Hematopoietic multipotent progenitor cell treated with erythropoietin and hydrocortisone succinate and interleukin-3 and kit ligand, for 15 days (in vitro differentiated cells): Measurements from ENCODE around the gene MLF2.
A peak's percentile ranks its signal among the peaks of the same experiment; 100 is the strongest.
"Not testable (repeated sequence)": the region's sequence is repeated elsewhere in the genome, so short reads cannot be mapped to it uniquely, and the experiment has no call there.

Source experiments
- DNase-seq: peaks from one replicate; pipeline ENCODE4 v3.0.0-alpha.2; 2015; ENCODE audit warnings: low spot score

The MLF2 gene

DNA sequence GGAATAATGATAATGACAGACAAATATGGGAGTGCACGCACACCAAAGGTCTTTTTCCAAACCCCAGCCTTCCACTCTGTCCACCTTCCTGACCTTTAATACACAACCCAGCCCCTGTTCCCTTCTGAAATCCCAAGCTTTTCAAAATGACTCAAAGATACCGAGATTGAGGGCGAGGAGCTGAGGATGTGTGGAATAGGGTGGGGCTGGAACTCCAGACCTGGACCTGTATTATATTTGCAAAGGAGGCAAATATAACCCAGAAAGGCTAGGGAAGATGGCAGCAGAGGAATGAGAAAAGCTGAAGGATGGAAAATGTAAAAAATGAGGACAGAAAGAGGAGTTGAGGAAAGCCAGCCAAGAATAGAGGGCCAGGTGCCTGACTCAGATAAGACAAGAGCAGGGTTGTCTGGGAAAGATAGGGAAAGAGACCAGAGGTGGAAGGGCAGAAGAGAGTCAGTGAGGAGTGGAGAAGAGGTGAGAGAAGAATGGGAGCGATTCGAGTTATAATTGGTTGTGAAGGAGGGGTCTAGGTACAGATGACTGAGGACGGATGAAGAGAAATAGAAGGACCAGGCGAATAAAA lies 12.2 kb upstream of the MLF2 start:
- peak; percentile 73 for DNase-seq

DNA sequence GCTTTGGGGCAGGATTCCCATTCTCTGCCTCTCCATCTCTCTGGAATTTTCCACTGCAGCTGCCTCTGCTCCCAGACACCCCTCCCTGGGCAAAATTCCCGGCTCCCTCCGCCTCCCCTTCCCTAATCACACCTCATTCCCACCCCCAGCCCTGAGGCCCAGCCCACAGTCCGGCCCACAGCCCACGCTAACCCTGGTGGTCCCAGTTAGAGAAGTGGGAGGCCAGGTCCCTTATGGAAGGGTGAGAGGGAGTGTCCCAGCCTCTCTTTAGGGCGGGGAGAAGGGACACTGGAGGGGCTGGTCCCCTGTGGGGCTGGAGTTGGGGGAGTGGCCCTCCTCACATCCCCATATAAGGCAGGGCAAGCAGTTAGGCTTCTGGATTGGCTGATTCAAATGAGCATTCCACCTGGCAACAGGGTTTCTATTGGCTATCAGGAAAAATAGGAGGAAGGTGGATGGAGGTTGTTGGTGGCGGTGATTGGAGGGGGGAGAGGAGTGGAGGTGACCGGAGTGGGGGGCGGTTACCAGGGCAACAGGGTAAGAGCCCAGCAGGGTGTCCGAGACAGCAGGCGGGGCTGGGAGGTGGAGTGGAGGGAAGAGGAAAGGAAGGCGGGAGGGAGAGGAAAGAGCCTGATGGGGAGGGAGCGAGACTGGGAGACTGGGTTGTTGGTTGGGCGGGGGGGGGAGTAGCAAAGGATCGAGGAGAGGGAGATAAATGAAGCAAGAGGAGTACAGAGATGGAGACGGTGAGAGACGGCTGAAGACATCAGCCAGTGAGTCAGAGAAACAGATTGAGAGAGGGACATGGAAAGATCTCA lies 11.3 kb upstream of the MLF2 start:
- DNase-seq: peak; percentile 70

DNA sequence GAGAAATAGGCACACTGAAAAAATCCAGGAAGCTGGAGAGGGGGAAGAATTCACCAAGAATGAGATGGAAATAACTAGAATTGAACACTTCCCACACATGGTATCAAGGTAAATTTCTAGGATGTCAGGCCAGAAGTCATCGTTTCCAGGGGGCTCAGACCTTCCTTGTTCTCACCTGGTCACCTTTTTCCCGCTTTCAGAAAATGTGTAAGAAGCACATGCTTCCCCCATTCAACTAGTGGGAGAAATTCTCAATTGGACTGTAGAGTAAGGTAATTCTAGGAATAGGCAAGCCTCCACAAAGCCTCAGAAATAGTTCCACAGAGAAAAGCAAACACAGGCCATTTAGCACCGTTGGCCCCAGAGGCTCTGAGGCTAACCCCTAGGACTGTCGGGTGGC lies 10.4 kb upstream of the MLF2 start:
- no peak for DNase-seq

DNA sequence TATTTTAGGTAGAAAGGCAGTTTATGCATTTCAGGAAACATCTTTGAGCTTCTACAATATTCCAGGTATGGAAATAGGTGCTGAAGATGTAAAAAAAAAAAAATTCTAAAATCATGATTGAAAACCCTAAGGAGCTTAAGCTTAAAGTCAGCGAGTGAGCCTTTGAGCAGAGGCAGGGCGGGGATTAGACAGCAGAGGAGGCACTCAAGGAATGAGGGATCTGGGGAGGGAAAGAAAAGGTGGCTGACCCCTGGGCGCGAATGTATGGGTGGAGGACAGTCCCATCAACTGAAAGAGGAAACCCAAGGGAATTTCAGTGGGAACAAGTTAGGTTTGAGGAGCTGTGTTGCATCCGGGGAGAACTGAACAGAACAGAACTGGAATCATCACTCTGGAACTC lies 6.8 kb upstream of the MLF2 start:
- DNase-seq: no peak

DNA sequence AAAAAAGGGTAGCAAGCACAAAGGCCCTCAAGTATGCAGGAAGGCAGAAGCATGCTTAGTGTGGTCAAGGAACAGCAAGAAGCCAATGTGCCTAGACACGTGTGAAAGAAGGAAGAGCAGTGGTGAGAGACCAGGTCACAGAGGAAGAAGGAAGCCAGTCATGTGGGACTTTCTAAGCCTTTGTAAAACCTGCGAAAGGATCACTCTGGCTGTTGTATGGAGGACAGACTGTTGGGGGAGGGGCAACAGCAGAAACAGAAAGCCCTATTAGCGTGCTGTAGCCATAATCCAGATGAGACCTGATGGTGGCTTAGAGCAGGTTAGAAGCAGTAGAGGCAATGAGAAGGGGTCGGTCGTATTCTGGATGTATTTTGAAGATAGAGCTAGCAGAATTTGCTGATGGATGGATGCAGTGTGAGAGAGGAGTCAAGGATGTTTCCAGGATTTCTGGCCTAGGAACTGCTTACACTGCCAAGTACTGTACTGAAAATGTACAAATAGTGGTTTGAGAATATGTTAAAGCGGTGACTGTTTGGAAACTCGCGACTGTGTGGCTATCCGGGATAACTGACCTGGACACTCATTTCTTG lies 5.7 kb upstream of the MLF2 start:
- DNase-seq: no peak

DNA sequence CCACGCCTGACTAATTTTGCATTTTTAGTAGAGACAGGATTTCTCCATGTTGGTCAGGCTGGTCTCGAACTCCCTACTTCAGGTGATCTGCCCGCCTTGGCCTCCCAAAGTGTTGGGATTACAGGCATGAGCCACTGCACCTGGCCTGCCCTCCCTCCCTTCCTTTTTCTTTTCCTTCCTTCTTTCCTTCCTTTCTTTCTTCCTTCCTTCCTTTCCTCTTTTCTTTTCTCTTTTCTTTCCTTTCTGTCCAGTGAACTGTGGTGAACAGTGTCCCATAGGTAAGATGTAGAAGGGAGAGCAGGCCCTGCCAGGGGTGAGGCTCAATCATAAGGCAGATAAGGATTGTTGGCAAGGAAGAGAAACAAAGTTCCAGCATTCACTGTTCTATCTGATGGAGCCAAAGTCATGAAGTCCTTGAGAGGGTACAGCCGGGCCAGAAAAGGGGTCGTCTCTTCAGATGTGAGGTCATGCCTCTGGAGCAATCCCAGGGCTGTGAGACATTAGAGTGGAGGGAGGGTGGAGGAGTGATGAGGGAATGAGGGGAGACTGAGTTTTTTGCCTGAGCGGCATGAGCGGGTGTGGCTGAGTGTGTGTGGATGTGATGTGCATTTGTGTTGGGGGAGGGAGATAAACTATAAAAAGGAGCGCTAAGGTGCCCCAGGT lies 4.2 kb upstream of the MLF2 start:
- peak; percentile 32 for DNase-seq

DNA sequence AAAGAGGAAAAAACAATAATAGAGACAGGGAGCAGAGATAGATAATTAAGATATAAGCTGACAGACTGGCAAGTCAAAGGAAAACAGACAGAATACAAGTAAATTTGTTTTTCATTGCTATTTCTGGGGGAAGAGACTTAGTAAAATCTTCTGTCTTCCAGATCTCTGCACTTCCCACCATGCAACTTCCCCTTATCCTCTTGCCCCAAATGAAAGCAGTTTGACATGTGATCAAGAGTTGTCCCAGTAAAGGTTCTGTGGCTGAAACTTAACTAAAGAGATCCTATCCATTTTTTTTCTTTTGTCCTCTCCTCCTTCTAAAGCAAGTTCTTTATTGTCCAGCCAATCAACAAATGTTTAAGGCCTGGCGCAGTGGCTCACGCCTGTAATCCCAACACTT lies 1.5 kb upstream of the MLF2 start:
- no peak for DNase-seq

DNA sequence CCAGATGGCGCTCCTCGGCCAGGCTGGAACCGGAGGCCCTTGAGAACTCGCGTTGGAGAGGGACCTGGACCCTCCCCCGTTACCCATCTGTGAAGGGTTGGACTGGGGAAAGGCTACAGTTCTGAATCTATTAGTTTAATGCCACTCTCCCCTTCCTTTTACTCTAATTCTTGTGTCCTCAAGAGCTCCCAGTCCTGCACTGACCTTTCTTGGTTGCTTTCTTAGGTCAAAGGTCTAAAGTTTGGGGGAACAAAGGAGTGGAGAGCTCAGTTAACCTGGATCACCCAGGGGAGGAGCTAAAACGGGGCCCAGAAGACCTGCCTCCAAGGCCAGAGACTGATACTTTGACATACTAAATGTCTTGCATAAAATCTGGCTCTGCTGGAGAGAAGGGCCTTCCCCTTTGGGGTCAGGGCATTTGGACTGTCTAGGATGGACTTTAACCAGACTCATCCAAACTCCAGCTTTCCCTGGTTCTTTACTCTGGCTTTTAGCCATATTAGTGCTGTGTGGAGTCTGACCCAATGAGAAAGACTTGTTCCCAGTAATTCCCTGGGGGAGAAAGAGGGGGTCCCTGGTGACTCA lies 923 bp upstream of the MLF2 start:
- no peak for DNase-seq

DNA sequence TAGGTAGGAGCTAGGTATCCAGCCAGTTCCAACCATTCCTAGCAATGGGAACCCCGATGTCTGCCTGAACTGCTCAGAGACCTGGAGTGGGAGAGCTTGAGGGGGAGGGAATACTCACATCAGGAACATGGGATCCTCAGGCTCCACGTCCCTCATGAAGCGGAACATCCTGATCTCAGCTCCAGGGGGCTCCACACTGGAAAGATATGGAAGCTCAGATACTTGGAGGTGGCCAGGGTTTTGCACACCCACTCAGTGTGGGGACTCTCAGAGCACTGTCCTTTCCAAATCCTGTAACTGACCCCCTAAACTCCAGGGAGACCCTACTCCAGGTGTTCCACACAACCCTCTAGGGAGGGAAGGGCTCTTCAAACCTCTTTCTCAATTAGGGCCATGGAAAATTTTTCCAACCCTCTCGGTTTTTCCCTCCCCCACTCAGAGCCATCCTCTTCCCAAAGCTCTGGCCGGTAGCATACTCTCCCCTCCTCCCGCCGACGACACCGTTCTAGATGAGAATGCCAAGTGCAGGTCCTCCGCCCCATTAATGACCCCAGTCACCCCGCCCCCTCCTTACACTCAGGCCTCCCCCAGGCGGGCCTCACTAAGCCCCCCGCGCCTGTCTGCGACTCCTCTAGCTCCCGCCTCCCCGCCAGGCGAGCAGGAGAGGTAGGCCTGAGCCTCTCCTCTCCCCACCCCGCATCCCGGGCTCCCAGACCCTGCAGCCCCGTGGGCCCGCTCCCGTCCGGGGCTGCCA lies 597 bp downstream of the MLF2 start:
- no peak for DNase-seq

DNA sequence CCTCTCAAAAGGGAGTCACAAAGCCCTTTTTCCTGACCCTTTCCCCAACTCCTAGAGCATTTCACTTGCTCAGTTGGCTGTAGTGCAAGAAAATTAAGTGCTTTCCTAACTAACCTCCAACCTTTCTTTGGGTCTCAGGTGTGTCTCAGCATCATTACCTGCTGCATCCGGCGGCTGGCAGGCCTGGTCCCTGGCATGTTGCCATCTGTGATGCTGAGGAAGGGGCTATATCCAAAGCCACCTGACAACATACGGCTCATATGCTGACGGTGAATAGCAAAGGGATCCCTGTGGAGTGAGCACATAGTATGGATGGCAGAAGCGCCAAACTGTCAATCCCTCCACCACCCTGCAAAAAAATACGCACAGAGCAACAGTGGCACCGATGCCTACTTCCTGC lies 1.2 kb downstream of the MLF2 start:
- DNase-seq: no peak

DNA sequence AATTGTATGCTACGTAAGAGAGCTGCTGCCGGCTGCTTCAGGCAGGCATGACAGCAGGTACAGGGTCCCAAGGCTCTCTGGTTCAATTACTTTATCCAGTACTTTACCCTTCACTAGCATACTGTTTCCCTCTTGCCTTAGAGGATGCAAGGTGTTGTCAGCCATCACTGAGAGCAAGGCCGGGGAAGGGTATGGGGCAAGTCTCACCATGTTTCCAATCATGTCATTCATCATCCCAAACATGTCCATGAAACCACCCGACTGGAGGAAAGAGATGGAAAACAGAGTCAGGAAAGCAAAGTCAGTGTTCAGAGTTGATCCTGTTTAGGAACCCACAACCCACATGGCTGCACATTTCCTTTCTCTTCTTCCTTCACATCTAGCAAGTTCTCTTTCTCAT lies 2.4 kb downstream of the MLF2 start:
- DNase-seq: no peak

DNA sequence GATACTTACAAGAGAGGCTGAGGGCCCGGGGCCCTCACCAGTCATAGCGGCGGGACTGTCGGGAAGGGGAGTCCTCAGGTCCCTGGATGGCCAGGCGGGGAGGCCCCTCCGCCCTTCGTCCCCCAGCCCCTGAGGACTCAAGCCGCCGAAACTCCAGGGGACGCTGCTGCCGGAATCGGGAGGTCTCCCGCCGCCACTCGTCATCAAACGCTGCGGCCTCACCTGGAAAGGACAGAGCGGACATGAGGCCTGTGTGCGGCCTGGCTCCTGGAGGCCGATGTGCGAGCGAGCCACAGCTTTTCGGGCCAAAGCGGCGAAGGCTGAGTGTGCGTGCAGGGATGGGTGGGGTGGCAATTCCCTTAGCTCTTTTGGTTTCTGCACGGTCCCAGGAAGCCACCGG lies 4.2 kb downstream of the MLF2 start:
- DNase-seq: no peak

DNA sequence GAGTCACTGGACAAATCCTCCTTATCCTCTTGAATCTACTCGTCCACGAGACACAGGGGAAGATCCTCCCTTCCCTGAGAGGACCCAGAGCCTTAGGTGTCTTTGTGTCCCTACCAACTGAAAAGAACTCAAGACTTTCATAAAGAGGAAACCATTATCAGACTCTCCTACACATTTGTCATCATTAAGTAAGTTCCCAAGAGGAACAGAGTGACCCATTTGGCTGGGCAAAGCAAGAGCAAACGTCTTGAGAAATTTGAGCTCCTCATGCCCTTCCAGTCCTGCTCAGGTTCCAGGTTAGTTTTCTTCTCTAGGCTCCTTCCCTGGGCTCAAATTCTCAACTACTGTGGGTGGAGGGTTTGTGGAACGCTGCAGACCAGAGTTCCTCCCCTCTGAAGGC lies 5.7 kb downstream of the MLF2 start:
- DNase-seq: no peak

DNA sequence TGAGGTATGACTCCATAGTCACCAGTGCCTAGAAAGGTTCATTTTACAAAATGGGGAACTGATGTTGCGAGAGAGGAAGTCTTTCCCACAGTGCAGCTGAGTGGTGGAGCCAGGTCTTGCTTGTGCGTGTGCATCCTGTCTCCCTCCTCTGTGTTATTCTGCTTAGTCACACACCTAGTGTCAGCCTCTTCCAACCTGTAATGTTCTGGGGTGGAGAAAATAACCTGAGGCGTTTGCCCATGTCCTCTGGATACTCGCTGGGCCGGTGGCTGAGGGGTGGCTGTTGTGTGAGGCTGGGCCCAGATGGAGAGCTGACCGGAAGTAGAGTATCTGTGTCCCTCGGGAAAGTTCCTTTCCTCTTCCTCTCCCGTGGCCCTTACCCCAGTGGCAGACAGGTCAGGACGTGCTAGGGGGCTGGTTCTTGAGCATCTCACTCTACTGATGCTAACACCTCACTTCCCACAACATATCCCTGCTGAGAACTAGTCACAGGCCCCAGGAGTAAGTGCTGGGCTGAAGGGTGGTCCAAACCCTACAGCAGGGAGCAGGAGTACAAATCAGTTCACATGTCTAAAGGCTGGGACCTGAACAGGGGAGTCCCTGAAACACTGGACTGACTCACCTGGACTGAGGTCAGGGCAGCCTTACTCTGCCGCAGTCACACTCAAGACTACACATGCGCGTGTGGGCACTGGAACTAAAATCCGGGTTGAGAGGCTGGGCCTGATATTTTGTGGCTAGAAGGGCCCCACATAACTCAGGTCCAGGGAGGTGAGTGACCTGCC lies 7.0 kb downstream of the MLF2 start:
- DNase-seq: no peak

DNA sequence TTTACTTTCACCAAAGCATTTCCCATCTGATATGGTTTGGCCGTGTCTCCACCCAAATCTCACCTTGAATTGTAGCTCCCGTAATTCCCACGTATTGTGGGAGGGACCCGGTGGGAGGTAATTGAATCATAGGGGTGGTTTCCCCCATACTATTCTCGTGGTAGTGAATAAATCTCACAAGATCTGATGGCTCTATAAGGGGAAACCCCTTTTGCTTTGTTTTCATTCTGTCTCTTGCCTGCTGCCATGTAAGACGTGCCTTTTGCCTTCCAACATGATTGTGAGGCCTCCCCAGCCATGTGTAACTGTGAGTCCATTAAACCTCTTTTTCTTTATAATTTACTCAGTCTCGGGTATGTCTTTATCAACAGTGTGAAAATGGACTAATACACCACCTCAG lies 9.6 kb downstream of the MLF2 start:
- not testable (repeated sequence) for DNase-seq

DNA sequence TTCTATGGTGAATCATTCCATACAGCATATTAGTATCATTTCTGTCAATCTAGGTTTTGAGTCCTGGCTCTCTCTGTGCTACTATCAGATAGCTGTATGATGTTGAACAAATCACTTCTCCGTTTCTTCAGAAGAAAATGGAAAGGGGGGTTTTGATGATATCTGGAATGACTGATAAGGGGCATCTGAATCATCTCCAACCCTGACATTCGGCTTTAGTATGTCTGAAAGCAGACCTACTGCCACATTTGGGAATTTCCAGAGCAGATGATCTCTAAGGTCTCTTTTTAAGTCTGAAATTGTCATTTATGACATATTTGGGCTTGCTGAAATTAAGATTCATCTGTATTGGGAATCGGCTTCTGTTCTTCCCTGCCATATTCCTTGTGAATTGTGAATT lies 10.1 kb downstream of the MLF2 start:
- DNase-seq: no peak

DNA sequence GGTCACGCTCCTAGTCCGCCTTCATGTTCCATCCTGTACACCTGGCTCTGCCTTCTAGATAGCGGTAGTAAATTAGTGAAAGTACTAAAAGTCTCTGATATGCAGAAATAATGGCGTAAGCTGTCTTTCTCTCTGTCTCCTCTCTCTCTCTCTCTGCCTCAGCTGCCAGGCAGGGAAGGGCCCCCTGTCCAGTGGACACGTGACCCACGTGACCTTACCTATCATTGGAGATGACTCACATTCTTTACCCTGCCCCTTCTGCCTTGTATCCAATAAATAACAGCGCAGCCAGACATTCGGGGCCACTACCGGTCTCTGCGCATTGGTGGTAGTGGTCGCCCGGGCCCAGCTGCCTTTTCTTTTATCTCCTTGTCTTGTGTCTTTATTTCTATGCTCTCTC lies 10.9 kb downstream of the MLF2 start:
- not testable (repeated sequence) for DNase-seq

DNA sequence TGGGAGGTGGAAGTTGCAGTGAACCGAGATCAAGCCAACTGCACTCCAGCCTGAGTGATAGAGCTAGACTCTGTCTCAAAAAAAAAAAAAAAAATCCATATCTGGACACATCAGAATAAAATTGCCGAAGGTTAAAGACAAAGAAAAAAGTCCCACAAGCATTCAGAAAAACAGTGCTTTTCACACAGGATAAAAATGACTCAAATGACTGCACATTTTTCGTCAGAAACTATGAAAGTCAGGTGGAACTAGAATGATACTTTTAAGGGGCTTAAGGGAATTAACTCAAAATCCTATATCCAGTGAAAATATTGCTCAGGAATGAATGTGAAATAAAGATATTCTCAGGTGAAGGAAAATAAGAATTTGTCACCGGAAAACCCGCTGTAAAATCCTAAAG lies 16.2 kb downstream of the MLF2 start:
- DNase-seq: no peak

DNA sequence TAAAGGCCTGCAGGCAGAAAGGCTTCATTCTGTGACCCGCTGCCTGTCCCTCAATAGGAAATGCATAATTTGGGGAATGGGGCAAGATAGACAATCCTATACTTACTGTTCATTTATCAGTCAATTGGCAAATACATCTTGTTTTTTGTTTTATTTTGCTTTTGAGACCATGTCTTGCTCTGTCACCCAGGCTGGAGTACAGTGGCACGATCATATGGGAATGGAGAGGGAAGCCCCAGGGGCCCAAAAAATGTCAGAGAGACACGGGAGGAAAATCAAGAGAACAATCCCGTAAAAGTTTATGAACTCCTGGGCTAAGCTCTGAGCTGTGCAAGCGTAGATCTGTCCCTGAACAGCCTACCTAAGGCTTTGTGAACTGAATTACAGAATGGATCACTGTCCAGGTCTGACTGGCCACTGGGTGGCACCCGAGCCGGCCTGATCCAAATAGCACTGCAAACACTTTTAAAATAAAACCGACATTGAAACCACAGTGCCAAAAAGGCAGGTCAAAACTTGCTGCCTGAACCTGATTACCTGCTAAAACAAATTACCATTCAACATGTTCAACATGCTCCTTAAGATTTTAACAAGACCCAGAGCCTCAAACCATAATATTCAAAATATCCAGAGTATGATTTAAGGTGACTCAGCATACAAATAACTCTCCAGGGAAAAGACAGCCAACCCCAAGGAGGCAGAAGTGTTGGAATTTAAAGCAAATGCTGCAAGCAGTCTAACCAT lies 17.3 kb downstream of the MLF2 start:
- peak; percentile 55 for DNase-seq
